Neuron (in vitro differentiated cells): ENCODE data around the gene TMEM190.

Source experiments
- H2AFZ ChIP-seq: one replicate; pipeline ENCODE4 v1.6.1; 2013; ENCODE audit warnings: low read depth, mild to moderate bottlenecking, inconsistent platforms, low read length, moderate library complexity
- H3K27me3 ChIP-seq: one replicate; pipeline ENCODE4 v1.6.1; 2013; ENCODE audit warnings: low read length; ENCODE audit not compliant: insufficient read depth
- H3K36me3 ChIP-seq: one replicate; pipeline ENCODE4 v1.6.1; 2013; ENCODE audit warnings: low read length; ENCODE audit not compliant: insufficient read depth
- H3K4me1 ChIP-seq: one replicate; pipeline ENCODE4 v1.6.1; 2013; ENCODE audit warnings: low read length; ENCODE audit not compliant: insufficient read depth
- H3K4me3 ChIP-seq: 2 replicates; pipeline ENCODE4 v1.5.1; 2013; ENCODE audit warnings: mild to moderate bottlenecking, low read length, moderate library complexity
- H3K9me3 ChIP-seq: one replicate; pipeline ENCODE4 v1.6.1; 2013; ENCODE audit warnings: low read length

TMEM190 gene

GRCh38 chr19:55355213-55355821 lies 21.3 kb upstream of the TMEM190 start:
- Histone ChIP-seq H2AFZ (no peak overlapping the region), H3K9me3 (peaks cover 5% of the 10 kb centered on the region), H3K4me1 (peaks cover 7% of the 10 kb centered on the region), H3K4me3 (no peak overlapping the region), H3K36me3 (no peaks in the 10 kb centered on the region), H3K27me3 (peaks cover 56% of the 10 kb centered on the region)

- Histone ChIP-seq H3K9me3 (peaks cover 2% of the 10 kb centered on the region), H3K27me3 (peaks cover 35% of the 10 kb centered on the region), H3K4me1 (peaks cover 3% of the 10 kb centered on the region), H3K4me3 (no peak overlapping the region), H3K36me3 (no peaks in the 10 kb centered on the region), H2AFZ (no peak overlapping the region)
Measured at GRCh38 chr19:55358493-55358892, 18.1 kb upstream of the TMEM190 start.

- H3K4me3 ChIP-seq = no peak overlapping the region
- H2AFZ ChIP-seq = no peak overlapping the region
- H3K9me3 ChIP-seq = peaks cover 2% of the 10 kb centered on the region
- no peaks in the 10 kb centered on the region for H3K36me3 ChIP-seq
- H3K27me3 ChIP-seq = peaks cover 28% of the 10 kb centered on the region
- H3K4me1 ChIP-seq = no peaks in the 10 kb centered on the region
Measured at GRCh38 chr19:55358943-55359908, 17.4 kb upstream of the TMEM190 start.

GRCh38 chr19:55360902-55361301 lies 15.7 kb upstream of the TMEM190 start:
- Histone ChIP-seq H3K4me1 (no peaks in the 10 kb centered on the region), H3K36me3 (no peaks in the 10 kb centered on the region), H3K4me3 (no peak overlapping the region), H3K9me3 (peaks cover 2% of the 10 kb centered on the region), H3K27me3 (peaks cover 16% of the 10 kb centered on the region), H2AFZ (no peak overlapping the region)

GRCh38 chr19:55362174-55362989 lies 14.2 kb upstream of the TMEM190 start:
- no peaks in the 10 kb centered on the region for H3K4me1 ChIP-seq
- H2AFZ ChIP-seq = no peak overlapping the region
- no peaks in the 10 kb centered on the region for H3K9me3 ChIP-seq
- H3K4me3 ChIP-seq = no peak overlapping the region
- no peaks in the 10 kb centered on the region for H3K36me3 ChIP-seq
- peaks cover 2% of the 10 kb centered on the region for H3K27me3 ChIP-seq

- Histone ChIP-seq H3K4me3 (no peak within 1 kb of the TSS), H3K4me1 (no peaks in the 10 kb centered on the region), H2AFZ (no peak within 1 kb of the TSS), H3K9me3 (no peaks in the 10 kb centered on the region), H3K27me3 (peaks cover under 1% of the 10 kb centered on the region), H3K36me3 (no peaks in the 10 kb centered on the region)
Measured at GRCh38 chr19:55362990-55363716, 13.5 kb upstream of the TMEM190 start, which contains the start of gene GARIN5B. Gene GARIN5B, minus strand, starts transcription at chr19:55363260. Its CDS starts 194 bp downstream, at chr19:55363066.

DNA sequence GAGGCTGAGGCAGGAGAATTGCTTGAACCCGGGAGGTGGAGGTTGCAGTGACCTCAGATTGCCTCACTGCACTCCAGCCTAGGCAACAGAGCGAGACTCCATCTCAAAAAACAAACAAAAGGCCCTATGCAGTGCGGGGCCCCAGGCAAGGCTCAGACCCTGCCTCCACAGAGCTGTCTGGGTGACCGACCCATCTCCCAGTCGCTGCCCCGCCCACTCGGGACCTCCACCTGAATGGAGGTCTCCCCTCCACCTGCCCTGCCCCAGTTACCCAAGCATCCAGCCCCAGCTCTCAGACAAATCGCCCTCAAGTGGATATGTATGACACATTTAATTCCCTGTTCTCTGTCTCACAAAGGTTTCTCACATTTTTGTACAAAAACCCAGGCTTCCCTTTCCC lies 11.4 kb upstream of the TMEM190 start:
- H3K36me3 ChIP-seq = no peaks in the 10 kb centered on the region
- H2AFZ ChIP-seq = no peak overlapping the region
- peaks cover 13% of the 10 kb centered on the region for H3K27me3 ChIP-seq
- H3K4me3 ChIP-seq = no peak overlapping the region
- H3K9me3 ChIP-seq = no peaks in the 10 kb centered on the region
- peaks cover 3% of the 10 kb centered on the region for H3K4me1 ChIP-seq

GRCh38 chr19:55365964-55366363 lies 10.7 kb upstream of the TMEM190 start:
- no peak overlapping the region for H2AFZ ChIP-seq
- peaks cover 16% of the 10 kb centered on the region for H3K27me3 ChIP-seq
- H3K36me3 ChIP-seq = no peaks in the 10 kb centered on the region
- peaks cover 9% of the 10 kb centered on the region for H3K4me1 ChIP-seq
- no peak overlapping the region for H3K4me3 ChIP-seq
- no peaks in the 10 kb centered on the region for H3K9me3 ChIP-seq

- Histone ChIP-seq H3K27me3 (peaks cover 18% of the 10 kb centered on the region), H2AFZ (no peak overlapping the region), H3K9me3 (no peaks in the 10 kb centered on the region), H3K4me3 (no peak overlapping the region), H3K36me3 (no peaks in the 10 kb centered on the region), H3K4me1 (peaks cover 11% of the 10 kb centered on the region)
Measured at GRCh38 chr19:55366790-55367189, 9.8 kb upstream of the TMEM190 start.

DNA sequence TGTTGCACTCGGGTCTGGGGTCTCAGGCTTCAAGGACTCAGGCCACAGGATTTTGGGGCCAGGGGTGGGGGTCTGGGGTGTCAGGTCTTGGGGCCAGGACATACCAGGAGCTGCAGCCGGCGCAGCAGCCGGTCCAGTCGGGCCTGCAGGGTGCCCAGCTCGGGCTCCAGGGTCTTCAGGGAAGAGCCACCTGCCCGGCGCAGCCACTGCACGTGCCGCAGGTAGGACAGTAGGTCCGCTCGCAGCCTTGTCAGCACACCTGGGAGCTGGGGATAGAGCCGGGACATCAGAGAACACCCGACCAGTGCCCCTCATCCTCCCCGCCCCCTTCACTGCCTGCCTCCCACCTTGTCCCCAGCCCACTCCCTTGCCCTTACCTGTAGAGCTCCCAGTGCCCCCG lies 8.5 kb upstream of the TMEM190 start:
- Histone ChIP-seq H3K9me3 (no peaks in the 10 kb centered on the region), H2AFZ (no peak overlapping the region), H3K36me3 (no peaks in the 10 kb centered on the region), H3K27me3 (peaks cover 18% of the 10 kb centered on the region), H3K4me3 (no peak overlapping the region), H3K4me1 (peaks cover 23% of the 10 kb centered on the region)

DNA sequence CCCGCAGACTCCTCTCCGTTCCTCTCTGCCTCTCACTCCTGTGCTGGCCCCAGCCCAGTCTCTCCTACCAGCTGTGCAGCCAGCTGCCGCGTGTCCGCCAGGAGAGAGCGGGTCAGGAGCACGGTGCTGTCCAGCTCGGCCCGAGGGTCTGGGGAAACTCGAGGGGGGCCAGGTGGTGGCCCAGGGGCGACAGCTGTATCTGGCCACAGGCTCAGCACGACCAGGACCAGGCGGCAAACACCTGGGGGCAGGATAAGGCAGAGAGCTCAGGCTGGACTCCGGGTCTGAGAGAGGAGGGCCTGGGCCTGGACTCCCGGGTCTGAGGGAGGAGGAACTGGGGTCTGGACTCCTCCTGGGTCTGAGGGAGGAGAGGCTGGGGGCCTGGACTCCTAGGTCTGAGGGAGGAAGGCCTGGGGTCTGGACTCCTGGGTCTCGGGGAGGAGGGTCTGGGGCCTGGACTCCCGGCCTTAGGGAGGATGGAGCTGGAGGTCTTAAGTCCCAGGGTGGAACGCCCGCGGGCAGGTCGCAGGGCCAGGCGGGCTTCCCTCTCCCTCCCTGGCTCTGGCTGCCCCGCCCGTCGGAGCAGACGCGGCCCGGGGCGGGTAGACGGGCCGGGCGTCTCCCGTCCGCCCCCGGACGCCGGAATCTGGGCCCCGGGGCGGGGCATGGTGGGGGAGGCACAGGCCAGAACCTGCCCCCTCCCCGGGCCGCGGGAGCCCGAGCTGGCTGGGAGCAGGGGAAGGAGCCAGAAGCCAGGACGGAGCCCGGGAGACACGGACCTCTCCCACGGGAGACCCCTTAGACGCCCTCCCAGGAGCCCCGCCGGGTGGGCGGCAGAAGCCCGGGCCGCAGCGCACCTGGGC lies 7.7 kb upstream of the TMEM190 start:
- Histone ChIP-seq H3K9me3 (no peaks in the 10 kb centered on the region), H2AFZ (no peak overlapping the region), H3K4me3 (no peak overlapping the region), H3K36me3 (no peaks in the 10 kb centered on the region), H3K27me3 (peaks cover 23% of the 10 kb centered on the region), H3K4me1 (peaks cover 30% of the 10 kb centered on the region)
